ENCODE results near the gene COL6A3. TPM values are rescaled to one million over a fixed set of nuclear protein-coding genes. Genes with fewer than 3 reads are reported as not detected.

The COL6A3 gene
- total RNA-seq, 1 experiment from 2014 or later = 0.81 TPM

DNA sequence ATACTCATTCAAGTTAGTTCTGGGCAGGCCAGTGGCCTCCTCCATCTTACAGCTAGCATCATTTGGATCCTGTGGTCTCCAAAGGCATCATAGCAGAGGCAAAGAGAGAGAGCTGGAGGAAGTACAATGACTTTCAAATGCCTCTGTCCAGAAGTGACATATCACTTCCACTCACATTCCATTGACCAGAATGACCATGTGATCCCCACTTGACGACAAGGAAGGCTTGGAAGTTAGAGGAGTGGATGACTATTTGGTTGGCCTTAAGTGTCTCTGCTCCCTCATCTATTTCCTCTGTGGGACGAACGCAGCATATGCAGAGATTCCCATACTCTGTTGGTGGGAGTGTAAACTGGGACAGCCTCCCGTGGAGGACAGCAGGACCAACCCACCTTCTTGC lies 45.3 kb upstream of the COL6A3 start:
- H3K56ac ChIP-seq (ENCODE audit: insufficient read length, low read depth, low read length) = no peak overlapping the region
- no peak overlapping the region for H4K5ac ChIP-seq (ENCODE audit: insufficient read length, low read depth, low read length)
- H4K20me1 ChIP-seq (ENCODE audit: control insufficient read depth, insufficient read depth, insufficient read length) = no peaks in the 10 kb centered on the region
- H2BK15ac ChIP-seq (ENCODE audit: low read depth, low read length) = no peak overlapping the region
- Mint-ChIP-seq H3K4me3 (no peak overlapping the region), H3K27ac (no peak overlapping the region), H3K27me3 (ENCODE audit: low read depth) (peaks cover 34% of the 10 kb centered on the region), H3K36me3 (ENCODE audit: insufficient read depth in 1 of 3, low read depth in 3 of 3) (no peaks in the 10 kb centered on the region), H3K9me3 (peaks cover 3 to 11% of the 10 kb centered on the region in 2 experiments; a peak in 4 of 5 replicates), H3K4me1 (no peaks in the 10 kb centered on the region)
- TF ChIP-seq CTCF (conservative IDR thresholded peaks at IDR 0.05) = no peak
- no peak overlapping the region for H2BK12ac ChIP-seq (ENCODE audit: insufficient read length, low read depth, low read length)
- no peak overlapping the region for H3T11ph ChIP-seq (ENCODE audit: low read length)
- H4K8ac ChIP-seq (replicated peaks; ENCODE audit: insufficient read length, low read depth, low read length) = no peak overlapping the region
- no peak overlapping the region for H3K27ac ChIP-seq (ENCODE audit: insufficient read length, low read depth, low read length)
- no peak overlapping the region for H3K4ac ChIP-seq (ENCODE audit: low read depth, low read length)
- H3K79me2 ChIP-seq (ENCODE audit: insufficient read depth, low read length) = no peaks in the 10 kb centered on the region
- H4K91ac ChIP-seq (ENCODE audit: insufficient read length, low read depth, low read length) = no peak overlapping the region
- no peak overlapping the region for H2BK5ac ChIP-seq (ENCODE audit: insufficient read length, low read length)
- H3K4me1 ChIP-seq (ENCODE audit: insufficient read depth, low read length) = no peaks in the 10 kb centered on the region
- DNase-seq = no peak
- H3K9me3 ChIP-seq (ENCODE audit: control insufficient read depth, low read depth, low read length) = no peaks in the 10 kb centered on the region
- H3K79me1 ChIP-seq (ENCODE audit: insufficient read depth, low read depth, low read length, poor library complexity, severe bottlenecking) = no peaks in the 10 kb centered on the region
- no peaks in the 10 kb centered on the region for H3K27me3 ChIP-seq (ENCODE audit: insufficient read depth, low read length)
- H2BK120ac ChIP-seq (ENCODE audit: low read depth, low read length, poor library complexity, severe bottlenecking) = no peak overlapping the region
- H3K9ac ChIP-seq (ENCODE audit: extremely low read depth, insufficient read length, low read length) = no peak overlapping the region
- no peak overlapping the region for H3K23ac ChIP-seq (ENCODE audit: insufficient read length, low read depth, low read length)
- no peak overlapping the region for H3K14ac ChIP-seq (ENCODE audit: insufficient read depth, low read length)
- no peak overlapping the region for H3K4me2 ChIP-seq (ENCODE audit: insufficient read depth, insufficient read length, low read length)
- no peak overlapping the region for H2AK5ac ChIP-seq (ENCODE audit: insufficient read length, low read length)
- no peak overlapping the region for H2AFZ ChIP-seq (ENCODE audit: low read length)
- H3K23me2 ChIP-seq (ENCODE audit: insufficient read length, low read depth, low read length, poor library complexity, severe bottlenecking) = no peaks in the 10 kb centered on the region
- H3K18ac ChIP-seq (ENCODE audit: insufficient read length, low read depth, low read length) = no peak overlapping the region
- H2BK20ac ChIP-seq (ENCODE audit: low read depth, low read length, poor library complexity, severe bottlenecking) = no peak overlapping the region
- no CpG with 5 or more reads among the region's 4 CpGs for WGBS (ENCODE audit: extremely low coverage, insufficient read length, low lambda C conversion rate)

All from H9 (cell line).